Measurements from ENCODE around the gene HSPB3.

DNA sequence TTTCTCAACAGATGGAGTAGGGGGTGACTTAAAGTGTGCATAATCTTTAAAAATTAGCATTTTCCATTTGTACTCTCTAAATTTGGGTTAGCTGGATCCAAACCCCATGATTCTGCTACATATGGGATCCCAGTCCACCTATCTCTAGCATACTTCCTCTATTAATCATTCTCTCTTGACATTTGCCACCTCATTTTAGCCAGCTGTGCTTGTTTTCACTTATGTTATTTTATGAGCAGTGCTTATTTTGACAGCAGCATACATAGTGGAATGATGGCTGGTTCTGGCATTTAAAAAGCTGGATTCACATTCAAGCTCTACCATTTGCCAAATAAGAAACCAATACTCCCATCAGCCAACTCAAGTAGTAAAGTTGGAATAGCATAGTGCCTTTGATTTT lies 39.5 kb downstream of the HSPB3 start:
- TF ChIP-seq, protein P1, sequence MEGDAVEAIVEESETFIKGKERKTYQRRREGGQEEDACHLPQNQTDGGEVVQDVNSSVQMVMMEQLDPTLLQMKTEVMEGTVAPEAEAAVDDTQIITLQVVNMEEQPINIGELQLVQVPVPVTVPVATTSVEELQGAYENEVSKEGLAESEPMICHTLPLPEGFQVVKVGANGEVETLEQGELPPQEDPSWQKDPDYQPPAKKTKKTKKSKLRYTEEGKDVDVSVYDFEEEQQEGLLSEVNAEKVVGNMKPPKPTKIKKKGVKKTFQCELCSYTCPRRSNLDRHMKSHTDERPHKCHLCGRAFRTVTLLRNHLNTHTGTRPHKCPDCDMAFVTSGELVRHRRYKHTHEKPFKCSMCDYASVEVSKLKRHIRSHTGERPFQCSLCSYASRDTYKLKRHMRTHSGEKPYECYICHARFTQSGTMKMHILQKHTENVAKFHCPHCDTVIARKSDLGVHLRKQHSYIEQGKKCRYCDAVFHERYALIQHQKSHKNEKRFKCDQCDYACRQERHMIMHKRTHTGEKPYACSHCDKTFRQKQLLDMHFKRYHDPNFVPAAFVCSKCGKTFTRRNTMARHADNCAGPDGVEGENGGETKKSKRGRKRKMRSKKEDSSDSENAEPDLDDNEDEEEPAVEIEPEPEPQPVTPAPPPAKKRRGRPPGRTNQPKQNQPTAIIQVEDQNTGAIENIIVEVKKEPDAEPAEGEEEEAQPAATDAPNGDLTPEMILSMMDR (IDR thresholded peaks at IDR 0.05) = no peak
- no peak for TF ChIP-seq EP300 (IDR thresholded peaks at IDR 0.05)

All from ovary (tissue), 3 donors.